ENCODE results near the gene TFCP2. TPM values are rescaled to one million over a fixed set of nuclear protein-coding genes. Genes with fewer than 3 reads are reported as not detected.

The TFCP2 gene
- total and polyA plus RNA-seq, 2 of the 13 experiments (the other 11 are each of a cell fraction or from before 2014, with no cell fraction given): 7.6 to 10.0 TPM

GRCh38 chr12:51083126-51083833 lies 89.7 kb downstream of the TFCP2 start, which contains the start of gene CSRNP2 (continued):
- no peak for TF ChIP-seq AKNA (CRISPR knock-in tag; IDR thresholded peaks at IDR 0.05; ENCODE audit: borderline replicate concordance)
- TF ChIP-seq TBX3 (IDR thresholded peaks at IDR 0.05; ENCODE audit: borderline replicate concordance): peak; percentile 57; the same call in 1 of the 2 replicates
- no peak for TF ChIP-seq SMAD1 (CRISPR knock-in tag; IDR thresholded peaks at IDR 0.05; ENCODE audit: borderline replicate concordance, low read depth)
- peak; percentile 99 for TF ChIP-seq DR1 (CRISPR knock-in tag; IDR thresholded peaks at IDR 0.05)
- TF ChIP-seq ZNF337 (CRISPR knock-in tag; IDR thresholded peaks at IDR 0.05; ENCODE audit: borderline replicate concordance, low read depth): no peak
- peak in 1 of 2 experiments; percentile 84; a peak in 2 of 4 replicates for TF ChIP-seq HMGXB4 (CRISPR knock-in tag; IDR thresholded peaks at IDR 0.05; ENCODE audit: borderline replicate concordance in 1 of 2, low read depth in 1 of 2)
- peak; percentile 79 for TF ChIP-seq MED8 (CRISPR knock-in tag; IDR thresholded peaks at IDR 0.05; ENCODE audit: insufficient replicate concordance)
- TF ChIP-seq ZNF609 (CRISPR knock-in tag; IDR thresholded peaks at IDR 0.05; ENCODE audit: borderline replicate concordance): no peak
- peak; percentile 27; the same call in 1 of the 2 replicates for TF ChIP-seq RXRB (CRISPR knock-in tag; IDR thresholded peaks at IDR 0.05; ENCODE audit: borderline replicate concordance)
- peak; percentile 44; the same call in 1 of the 2 replicates for TF ChIP-seq POGZ (CRISPR knock-in tag; IDR thresholded peaks at IDR 0.05)
- TF ChIP-seq PITX1 (CRISPR knock-in tag; IDR thresholded peaks at IDR 0.05): peak; percentile 48
- no peak for TF ChIP-seq IKZF1 (IDR thresholded peaks at IDR 0.05)
- no peak for TF ChIP-seq SNAI1 (CRISPR knock-in tag; IDR thresholded peaks at IDR 0.05; ENCODE audit: borderline replicate concordance)
- TF ChIP-seq ZNF772 (CRISPR knock-in tag; IDR thresholded peaks at IDR 0.05): peak; percentile 89
- no peak for TF ChIP-seq MTF1 (CRISPR knock-in tag; IDR thresholded peaks at IDR 0.05)
- TF ChIP-seq FOXO1 (CRISPR knock-in tag; IDR thresholded peaks at IDR 0.05): no peak

Data from HepG2 (cell line).